Measurements from ENCODE around the gene SEPTIN11.

DNA sequence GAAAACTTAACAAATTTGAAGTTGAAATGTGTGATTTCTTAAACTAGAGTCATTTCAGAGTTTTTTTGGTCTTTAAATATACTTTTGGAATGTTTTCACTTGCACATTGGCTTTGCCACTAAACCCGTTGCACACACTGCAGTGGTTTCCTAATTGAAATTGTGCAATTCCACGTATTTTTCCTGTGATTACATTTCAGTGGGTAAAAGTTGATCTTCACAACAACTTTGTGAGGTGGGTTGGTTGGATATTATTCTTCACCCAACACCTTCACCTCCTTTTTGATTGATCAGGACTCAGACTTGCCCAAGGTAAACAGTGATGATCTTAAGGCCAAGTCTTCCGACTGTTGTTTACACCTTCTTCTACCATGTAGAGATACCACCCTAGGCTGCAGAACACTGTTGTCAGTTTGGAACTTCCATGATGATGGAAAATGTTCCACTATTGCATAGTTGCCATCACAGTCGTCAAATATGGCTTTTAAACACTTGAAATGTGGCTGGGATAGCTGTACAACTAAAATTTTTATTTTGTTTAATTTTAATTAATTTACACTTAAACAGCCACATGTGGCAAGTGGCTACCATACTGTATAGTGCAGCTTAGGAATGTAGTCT lies 13.7 kb downstream of the SEPTIN11 start:
- TF ChIP-seq, protein P1, sequence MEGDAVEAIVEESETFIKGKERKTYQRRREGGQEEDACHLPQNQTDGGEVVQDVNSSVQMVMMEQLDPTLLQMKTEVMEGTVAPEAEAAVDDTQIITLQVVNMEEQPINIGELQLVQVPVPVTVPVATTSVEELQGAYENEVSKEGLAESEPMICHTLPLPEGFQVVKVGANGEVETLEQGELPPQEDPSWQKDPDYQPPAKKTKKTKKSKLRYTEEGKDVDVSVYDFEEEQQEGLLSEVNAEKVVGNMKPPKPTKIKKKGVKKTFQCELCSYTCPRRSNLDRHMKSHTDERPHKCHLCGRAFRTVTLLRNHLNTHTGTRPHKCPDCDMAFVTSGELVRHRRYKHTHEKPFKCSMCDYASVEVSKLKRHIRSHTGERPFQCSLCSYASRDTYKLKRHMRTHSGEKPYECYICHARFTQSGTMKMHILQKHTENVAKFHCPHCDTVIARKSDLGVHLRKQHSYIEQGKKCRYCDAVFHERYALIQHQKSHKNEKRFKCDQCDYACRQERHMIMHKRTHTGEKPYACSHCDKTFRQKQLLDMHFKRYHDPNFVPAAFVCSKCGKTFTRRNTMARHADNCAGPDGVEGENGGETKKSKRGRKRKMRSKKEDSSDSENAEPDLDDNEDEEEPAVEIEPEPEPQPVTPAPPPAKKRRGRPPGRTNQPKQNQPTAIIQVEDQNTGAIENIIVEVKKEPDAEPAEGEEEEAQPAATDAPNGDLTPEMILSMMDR (IDR thresholded peaks at IDR 0.05), result no peak
- TF ChIP-seq POLR2A (IDR thresholded peaks at IDR 0.05), result no peak
